Measurements from ENCODE around the gene DEPDC7.

DNA sequence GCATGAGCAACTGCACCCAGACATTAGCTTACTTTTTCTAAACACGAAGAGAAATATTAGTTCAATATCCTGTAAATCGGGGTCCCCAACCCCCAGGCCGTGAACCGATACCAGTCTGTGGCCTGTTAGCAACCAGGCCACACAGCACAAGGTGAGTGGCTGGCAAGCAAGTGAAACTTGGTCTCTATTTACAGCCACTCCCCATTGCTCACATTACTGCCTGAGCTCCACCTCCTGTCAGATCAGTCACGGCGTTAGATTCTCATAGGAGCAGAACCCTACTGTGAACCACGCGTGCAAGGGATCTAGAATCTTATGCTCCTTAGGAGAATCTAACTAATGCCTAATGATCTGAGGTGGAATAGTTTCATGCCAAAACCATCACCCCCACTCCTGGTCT, 27.8 kb upstream of the DEPDC7 start:
- TF ChIP-seq, protein P1, sequence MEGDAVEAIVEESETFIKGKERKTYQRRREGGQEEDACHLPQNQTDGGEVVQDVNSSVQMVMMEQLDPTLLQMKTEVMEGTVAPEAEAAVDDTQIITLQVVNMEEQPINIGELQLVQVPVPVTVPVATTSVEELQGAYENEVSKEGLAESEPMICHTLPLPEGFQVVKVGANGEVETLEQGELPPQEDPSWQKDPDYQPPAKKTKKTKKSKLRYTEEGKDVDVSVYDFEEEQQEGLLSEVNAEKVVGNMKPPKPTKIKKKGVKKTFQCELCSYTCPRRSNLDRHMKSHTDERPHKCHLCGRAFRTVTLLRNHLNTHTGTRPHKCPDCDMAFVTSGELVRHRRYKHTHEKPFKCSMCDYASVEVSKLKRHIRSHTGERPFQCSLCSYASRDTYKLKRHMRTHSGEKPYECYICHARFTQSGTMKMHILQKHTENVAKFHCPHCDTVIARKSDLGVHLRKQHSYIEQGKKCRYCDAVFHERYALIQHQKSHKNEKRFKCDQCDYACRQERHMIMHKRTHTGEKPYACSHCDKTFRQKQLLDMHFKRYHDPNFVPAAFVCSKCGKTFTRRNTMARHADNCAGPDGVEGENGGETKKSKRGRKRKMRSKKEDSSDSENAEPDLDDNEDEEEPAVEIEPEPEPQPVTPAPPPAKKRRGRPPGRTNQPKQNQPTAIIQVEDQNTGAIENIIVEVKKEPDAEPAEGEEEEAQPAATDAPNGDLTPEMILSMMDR (IDR thresholded peaks at IDR 0.05; ENCODE audit: poor library complexity, severe bottlenecking): no peak
- TF ChIP-seq EP300 (conservative IDR thresholded peaks at IDR 0.05; ENCODE audit: poor library complexity, severe bottlenecking) (no peak), SMC3 (conservative IDR thresholded peaks at IDR 0.05; ENCODE audit: poor library complexity) (no peak), RAD21 (conservative IDR thresholded peaks at IDR 0.05) (no peak), MXI1 (conservative IDR thresholded peaks at IDR 0.05; ENCODE audit: poor library complexity, severe bottlenecking) (no peak), TAF1 (IDR thresholded peaks at IDR 0.05; ENCODE audit: low read depth) (no peak), REST (IDR thresholded peaks at IDR 0.05; ENCODE audit: borderline replicate concordance) (no peak), EZH2 (IDR thresholded peaks at IDR 0.05; ENCODE audit: borderline replicate concordance, insufficient read depth, low read length, poor library complexity, severe bottlenecking) (no peak)
